Smooth muscle cell (in vitro differentiated cells): ENCODE results near the gene FOXO1. TPM values are rescaled to one million over a fixed set of nuclear protein-coding genes. Genes with fewer than 3 reads are reported as not detected.

Source experiments
- DNase-seq: peaks from one replicate; lab custom pipeline; 2025; ENCODE audit not compliant: unreplicated experiment; lab: John Stamatoyannopoulos, UW
- H2AFZ ChIP-seq: fragments of 200-600 bp; sonication (generic); 2 replicates; pipeline ENCODE4 v1.6.0; 2016; ENCODE audit warnings: antibody characterized with exemption, low read depth, mild to moderate bottlenecking
- H3F3A ChIP-seq: fragments of 200-600 bp; sonication (generic); 2 replicates; pipeline ENCODE4 v1.6.0; 2017; ENCODE audit warnings: antibody characterized with exemption, low read depth
- H3K27ac ChIP-seq: fragments of 200-600 bp; sonication (generic); 2 replicates; pipeline ENCODE4 v1.5.1; 2016; ENCODE audit warnings: low read depth, mild to moderate bottlenecking
- H3K27me3 ChIP-seq: fragments of 200-600 bp; sonication (generic); 2 replicates; pipeline ENCODE4 v1.6.1; 2016; ENCODE audit warnings: low read depth, mild to moderate bottlenecking
- H3K36me3 ChIP-seq: fragments of 200-600 bp; sonication (generic); 2 replicates; pipeline ENCODE4 v1.5.1; 2016; ENCODE audit warnings: low read depth
- H3K4me1 ChIP-seq: fragments of 200-600 bp; sonication (generic); 2 replicates; pipeline ENCODE4 v1.5.1; 2016; ENCODE audit warnings: low read depth
- H3K4me2 ChIP-seq: fragments of 200-600 bp; sonication (generic); 2 replicates; pipeline ENCODE4 v1.6.0; 2016; ENCODE audit warnings: mild to moderate bottlenecking
- H3K4me3 ChIP-seq: fragments of 200-600 bp; sonication (generic); 2 replicates; pipeline ENCODE4 v1.5.1; 2016; ENCODE audit warnings: mild to moderate bottlenecking
- H3K79me2 ChIP-seq: fragments of 200-600 bp; sonication (generic); 2 replicates; pipeline ENCODE4 v1.6.0; 2016; ENCODE audit warnings: low read depth, mild to moderate bottlenecking
- H3K9ac ChIP-seq: fragments of 200-600 bp; sonication (generic); 2 replicates; pipeline ENCODE4 v1.6.0; 2016; ENCODE audit warnings: low read depth
- H3K9me3 ChIP-seq: fragments of 200-600 bp; sonication (generic); replicated peaks from 2 replicates; pipeline ENCODE4 v1.5.1; 2016; ENCODE audit warnings: low read depth
- H4K20me1 ChIP-seq: fragments of 200-600 bp; sonication (generic); 2 replicates; pipeline ENCODE4 v1.6.0; 2016; ENCODE audit warnings: low read depth
- CTCF ChIP-seq: fragments of 200-600 bp; sonication (generic); IDR thresholded peaks from 2 replicates; pipeline ENCODE4 v1.5.1; 2017; ENCODE audit warnings: borderline replicate concordance, mild to moderate bottlenecking, antibody characterized with exemption; ENCODE audit not compliant: insufficient read depth, poor library complexity, severe bottlenecking
- WGBS: methylation state at CpG from one replicate; pipeline ENCODE4 v1.1.7; 2016; ENCODE audit warnings: low lambda C conversion rate; 5-methylcytosine and 5-hydroxymethylcytosine counted together
- polyA plus RNA-seq: library from polyadenylated mRNA; unstranded; fragments of >200 nt; fragmentation: Nextera tagmentation; extraction: Ambion mirVana; gene quantifications from 2 replicates; pipeline ENCODE4 v1.2.1, GENCODE V29; 2016
- total RNA-seq: library from RNA; depleted of rRNA; stranded (reverse); fragments of >200 nt; gene quantifications from 2 replicates; pipeline ENCODE4 v1.2.3, GENCODE V29; 2014

FOXO1 gene
- total and polyA plus RNA-seq, 2 experiments from 2014 or later, result 17.0 to 19.9 TPM

GRCh38 chr13:40589285-40590109 is 76.9 kb downstream of the FOXO1 start:
- peak overlapping the region; percentile 26 for H3K27ac ChIP-seq
- no peaks in the 10 kb centered on the region for H3K36me3 ChIP-seq
- H3K4me3 ChIP-seq, result no peak overlapping the region
- DNase-seq, result no peak
- peaks cover 55% of the 10 kb centered on the region for H3K79me2 ChIP-seq
- peaks cover 89% of the 10 kb centered on the region for H4K20me1 ChIP-seq
- H3K4me1 ChIP-seq, result peaks cover 27% of the 10 kb centered on the region
- no peaks in the 10 kb centered on the region for H3K9me3 ChIP-seq
- whole genome bisulfite sequencing, result 70% methylated on average over 4 of the region's 4 CpGs
- H3K9ac ChIP-seq, result no peak overlapping the region
- no peaks in the 10 kb centered on the region for H3F3A ChIP-seq
- H3K4me2 ChIP-seq, result peak overlapping the region; percentile 41
- no peak overlapping the region for H2AFZ ChIP-seq
- no peaks in the 10 kb centered on the region for H3K27me3 ChIP-seq
- no peak for TF ChIP-seq CTCF

GRCh38 chr13:40588101-40588500 is 78.3 kb downstream of the FOXO1 start:
- Histone ChIP-seq H3K27ac (peak overlapping the region; percentile 5), H3K9me3 (no peaks in the 10 kb centered on the region), H3F3A (no peaks in the 10 kb centered on the region), H3K36me3 (no peaks in the 10 kb centered on the region), H3K4me3 (no peak overlapping the region), H4K20me1 (peaks cover 77% of the 10 kb centered on the region), H3K79me2 (peaks cover 48% of the 10 kb centered on the region), H3K9ac (no peak overlapping the region), H3K27me3 (no peaks in the 10 kb centered on the region), H2AFZ (no peak overlapping the region), H3K4me2 (no peak overlapping the region), H3K4me1 (peaks cover 27% of the 10 kb centered on the region)
- 89% methylated on average over 2 of the region's 2 CpGs for WGBS
- TF ChIP-seq CTCF, result no peak
- no peak for DNase-seq

- DNase-seq, result no peak
- Histone ChIP-seq H3K36me3 (no peaks in the 10 kb centered on the region), H3K4me1 (peaks cover 27% of the 10 kb centered on the region), H3K4me2 (peak overlapping the region; percentile 60), H3K4me3 (no peak overlapping the region), H3K9ac (no peak overlapping the region), H3F3A (no peaks in the 10 kb centered on the region), H3K27me3 (no peaks in the 10 kb centered on the region), H3K27ac (no peak overlapping the region), H2AFZ (no peak overlapping the region), H3K9me3 (no peaks in the 10 kb centered on the region), H4K20me1 (peaks cover 68% of the 10 kb centered on the region), H3K79me2 (peaks cover 47% of the 10 kb centered on the region)
- TF ChIP-seq CTCF, result no peak
- 77% methylated on average over 5 of the region's 5 CpGs for WGBS
Observed at GRCh38 chr13:40586886-40587565, 79.4 kb downstream of the FOXO1 start.
